HCT116 (cell line): ENCODE measurements around the gene SIGLEC7. TPM values are rescaled to one million over a fixed set of nuclear protein-coding genes. Genes with fewer than 3 reads are reported as not detected.

ENCODE experiments used
- ATAC-seq: fragments of 200-7000 bp; cut with Tn5 transposase; 2 replicates; pipeline ENCODE4 v1.9.1; 2020; ENCODE audit warnings: mild to moderate bottlenecking, moderate library complexity
- BruUV-seq: library from RNA; stranded (reverse); fragments of 400-500 nt; replicated peaks from 2 replicates; lab custom pipeline; 2021; lab: Mats Ljungman, UMichigan
- CTCF ChIA-PET: fragments of 300-600 bp; sonication (Branson Sonifier 250); formaldehyde crosslinking; loops from one replicate; lab custom pipeline; 2021; ENCODE audit warnings: antibody characterized with exemption; lab: Charles Lee
- POLR2A ChIA-PET: fragments of 300-600, 350-600 bp; sonication (Branson Sonifier 250); formaldehyde crosslinking; loops from one replicate; lab custom pipeline; 2021; ENCODE audit warnings: antibody characterized with exemption; lab: Charles Lee
- RAD21 ChIA-PET, 2 experiments: fragments of 300-600 bp; sonication (Branson Sonifier 250); formaldehyde crosslinking; loops; one replicate each; lab custom pipeline; 2023; ENCODE audit warnings: low total read pairs in 2 of 2; ENCODE audit not compliant: uncharacterized antibody in 2 of 2, unreplicated experiment in 2 of 2, low non-redundant PET in 1 of 2; lab: Charles Lee
- DNase-seq: peaks from one replicate; pipeline ENCODE4 v3.0.0-alpha.2; 2010; ENCODE audit warnings: low read depth, low spot score
- H2AFZ ChIP-seq: fragments of 200-600 bp; shearing (Covaris generic), sonication (generic); 2 replicates; pipeline ENCODE4 v1.6.1; 2017; ENCODE audit warnings: low read depth, mixed run types, mixed read lengths, antibody characterized with exemption, low read length; ENCODE audit not compliant: poor library complexity, severe bottlenecking
- H3K27ac ChIP-seq: 2 replicates; pipeline ENCODE4 v1.5.1; 2012; ENCODE audit warnings: low read depth, low read length
- H3K27me3 ChIP-seq: fragments of 200-600 bp; sonication (generic); 2 replicates; pipeline ENCODE4 v1.6.1; 2016; ENCODE audit warnings: mixed run types, low read length, mixed read lengths; ENCODE audit not compliant: insufficient read depth
- H3K36me3 ChIP-seq, 2 experiments: fragments of 200-500 bp in 1 of 2; fragments of 200-600 bp in 1 of 2; sonication (Bioruptor generic) in 1 of 2; sonication (generic) in 1 of 2; 2 replicates each; pipeline versions ENCODE4 v1.5.1 to v1.6.1; 2014 to 2016; ENCODE audit warnings: low read length in 2 of 2, inconsistent platforms in 1 of 2, mixed read lengths in 1 of 2, mixed run types in 1 of 2; ENCODE audit not compliant: insufficient read depth in 2 of 2, control insufficient read depth in 1 of 2
- H3K4me1 ChIP-seq, 2 experiments: fragments of 200-600 bp in 1 of 2; sonication (generic) in 1 of 2; 2 replicates each; pipeline versions ENCODE4 v1.5.1 to v1.6.1; 2012 to 2017; ENCODE audit warnings: low read length in 2 of 2, inconsistent platforms in 1 of 2, mild to moderate bottlenecking in 1 of 2, mixed read lengths in 1 of 2, mixed run types in 1 of 2, moderate library complexity in 1 of 2; ENCODE audit not compliant: insufficient read depth in 2 of 2, control insufficient read depth in 1 of 2
- H3K4me2 ChIP-seq: fragments of 200-600 bp; sonication (generic); 2 replicates; pipeline ENCODE4 v1.6.1; 2017; ENCODE audit warnings: mixed run types, low read length, mixed read lengths
- H3K4me3 ChIP-seq, 2 experiments: fragments of 200-600 bp in 1 of 2; sonication (generic) in 1 of 2; replicated peaks in 1 of 2; 2 replicates each; pipeline ENCODE4 v1.5.1; 2011 to 2016; ENCODE audit warnings: low read length in 2 of 2, control low read depth in 1 of 2, low read depth in 1 of 2, mild to moderate bottlenecking in 1 of 2, mixed read lengths in 1 of 2, mixed run types in 1 of 2
- H3K79me2 ChIP-seq: fragments of 200-600 bp; sonication (generic); 2 replicates; pipeline ENCODE4 v1.6.1; 2017; ENCODE audit warnings: mild to moderate bottlenecking, mixed run types, low read length, moderate library complexity, mixed read lengths; ENCODE audit not compliant: insufficient read depth
- H3K9ac ChIP-seq: fragments of 200-600 bp; sonication (generic); 2 replicates; pipeline ENCODE4 v1.6.1; 2016; ENCODE audit warnings: low read length, mixed read lengths
- H3K9me2 ChIP-seq: fragments of 200-600 bp; sonication (generic), shearing (Covaris generic); 2 replicates; pipeline ENCODE4 v1.6.1; 2017; ENCODE audit warnings: mixed run types, mild to moderate bottlenecking, moderate library complexity; ENCODE audit not compliant: insufficient read depth
- H3K9me3 ChIP-seq, 2 experiments: fragments of 200-500 bp in 1 of 2; fragments of 200-600 bp in 1 of 2; sonication (Bioruptor generic) in 1 of 2; sonication (generic) in 1 of 2; 2 replicates each; pipeline ENCODE4 v1.6.1; 2014 to 2017; ENCODE audit warnings: low read length in 2 of 2, mixed read lengths in 2 of 2, inconsistent platforms in 1 of 2, low read depth in 1 of 2, mild to moderate bottlenecking in 1 of 2, mixed run types in 1 of 2, moderate library complexity in 1 of 2; ENCODE audit not compliant: control insufficient read depth in 1 of 2, insufficient read depth in 1 of 2
- H4K20me1 ChIP-seq: fragments of 200-600 bp; sonication (generic), shearing (Covaris generic); 2 replicates; pipeline ENCODE4 v1.6.1; 2017; ENCODE audit warnings: mixed run types, mild to moderate bottlenecking, moderate library complexity; ENCODE audit not compliant: insufficient read depth
- RAD21 ChIP-seq: IDR thresholded peaks from 2 replicates; pipeline ENCODE4 v1.6.1; 2012; ENCODE audit warnings: low read depth, mild to moderate bottlenecking
- SRF ChIP-seq: IDR thresholded peaks from 2 replicates; pipeline ENCODE4 v1.6.1; 2012; ENCODE audit warnings: low read depth
- ZFX ChIP-seq: fragments of 450-650 bp; IDR thresholded peaks from 2 replicates; pipeline ENCODE4 v1.6.1; 2017
- intact Hi-C: fragments of 100-400 bp; cut with micrococcal nuclease; formaldehyde crosslinking; loops from 2 replicates; pipeline ENCODE4 v1.10.0; 2022
- total RNA-seq: library from RNA; stranded (reverse); gene quantifications from one replicate; pipeline ENCODE4 v1.2.1, GENCODE V29; 2021; ENCODE audit not compliant: unreplicated experiment
- TF ChIP-seq, protein P1 (sequence below), 3 experiments: fragments of 200-600 bp in 1 of 3; sonication (generic) in 1 of 3; IDR thresholded peaks in 2 of 3; conservative IDR thresholded peaks in 1 of 3; 2 replicates each; pipeline ENCODE4 v1.5.1; 2012 to 2017; ENCODE audit warnings: low read depth in 2 of 3, low read length in 2 of 3, antibody characterized with exemption in 1 of 3, borderline replicate concordance in 1 of 3, control low read depth in 1 of 3, mild to moderate bottlenecking in 1 of 3, mixed read lengths in 1 of 3, mixed run types in 1 of 3, moderate library complexity in 1 of 3; ENCODE audit not compliant: insufficient read depth in 1 of 3
- TF ChIP-seq, protein P2 (sequence below): IDR thresholded peaks from 2 replicates; pipeline ENCODE4 v1.6.1; 2011; ENCODE audit warnings: mild to moderate bottlenecking, low read length, moderate library complexity; ENCODE audit not compliant: insufficient replicate concordance; ENCODE audit errors: extremely low read depth

Gene SIGLEC7
- total RNA-seq, 1 experiment from 2014 or later = not detected

DNA sequence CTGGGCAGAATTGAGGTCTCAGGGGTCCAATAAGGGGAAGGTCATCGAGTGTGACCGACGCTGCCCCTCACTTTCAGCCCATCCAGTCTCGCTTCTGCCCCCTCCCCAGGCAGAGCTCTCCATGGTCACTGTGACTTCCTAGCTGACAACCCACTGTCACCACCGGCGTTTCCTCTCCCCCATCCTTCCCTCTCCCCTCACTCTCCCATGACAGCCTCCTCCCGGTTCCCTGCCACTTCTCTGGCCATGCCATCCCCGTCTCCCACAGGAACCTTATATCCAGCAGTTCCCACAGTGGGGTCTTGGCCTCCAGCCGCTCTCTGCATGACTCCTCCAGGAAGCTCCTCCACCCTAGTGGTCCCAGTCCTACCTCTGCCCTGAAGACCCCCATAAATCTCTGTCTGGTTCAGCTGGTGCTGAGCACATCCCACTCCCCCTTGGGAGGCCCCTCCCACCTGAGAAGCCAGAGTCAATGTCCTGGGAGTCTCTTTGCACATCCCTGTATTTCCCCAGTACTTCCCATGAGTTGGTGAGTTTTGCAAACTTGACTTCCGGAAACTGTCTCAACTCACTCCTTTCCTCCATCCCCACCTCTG is 58.1 kb downstream of the SIGLEC7 start:
- Histone ChIP-seq H2AFZ (no peak overlapping the region), H3K4me2 (no peak overlapping the region), H3K9ac (no peak overlapping the region), H3K9me2 (no peaks in the 10 kb centered on the region), H3K36me3 (no peaks in the 10 kb centered on the region), H3K9me3 (no peaks in the 10 kb centered on the region), H3K4me1 (peaks cover 0 to under 1% of the 10 kb centered on the region in 2 experiments; a peak in 2 of 4 replicates), H3K79me2 (no peaks in the 10 kb centered on the region), H4K20me1 (no peaks in the 10 kb centered on the region), H3K4me3 (no peak overlapping the region), H3K27me3 (no peaks in the 10 kb centered on the region), H3K27ac (no peak overlapping the region)
- POLR2A ChIA-PET = no interaction called here
- BruUV-seq = no TSS peak
- CTCF ChIA-PET = no interaction called here
- DNase-seq (no peak), ATAC-seq (no peak)
- TF ChIP-seq RAD21 = no peak
- intact Hi-C loops = no loop called here
- RAD21 ChIA-PET = no interaction called here

GRCh38 chr19:51201712-51202111 is 59.6 kb downstream of the SIGLEC7 start:
- Histone ChIP-seq H4K20me1 (no peaks in the 10 kb centered on the region), H3K27ac (no peak overlapping the region), H3K27me3 (no peaks in the 10 kb centered on the region), H2AFZ (no peak overlapping the region), H3K79me2 (no peaks in the 10 kb centered on the region), H3K9me3 (no peaks in the 10 kb centered on the region), H3K9me2 (no peaks in the 10 kb centered on the region), H3K4me1 (no peaks in the 10 kb centered on the region), H3K36me3 (no peaks in the 10 kb centered on the region), H3K4me2 (no peak overlapping the region), H3K4me3 (no peak overlapping the region), H3K9ac (no peak overlapping the region)
- ChIA-PET RAD21 (no interaction called here), POLR2A (no interaction called here), CTCF (no interaction called here)
- no peak for ATAC-seq
- no peak for DNase-seq
- intact Hi-C loops = no loop called here
- no TSS peak for BruUV-seq
- TF ChIP-seq, protein P1, sequence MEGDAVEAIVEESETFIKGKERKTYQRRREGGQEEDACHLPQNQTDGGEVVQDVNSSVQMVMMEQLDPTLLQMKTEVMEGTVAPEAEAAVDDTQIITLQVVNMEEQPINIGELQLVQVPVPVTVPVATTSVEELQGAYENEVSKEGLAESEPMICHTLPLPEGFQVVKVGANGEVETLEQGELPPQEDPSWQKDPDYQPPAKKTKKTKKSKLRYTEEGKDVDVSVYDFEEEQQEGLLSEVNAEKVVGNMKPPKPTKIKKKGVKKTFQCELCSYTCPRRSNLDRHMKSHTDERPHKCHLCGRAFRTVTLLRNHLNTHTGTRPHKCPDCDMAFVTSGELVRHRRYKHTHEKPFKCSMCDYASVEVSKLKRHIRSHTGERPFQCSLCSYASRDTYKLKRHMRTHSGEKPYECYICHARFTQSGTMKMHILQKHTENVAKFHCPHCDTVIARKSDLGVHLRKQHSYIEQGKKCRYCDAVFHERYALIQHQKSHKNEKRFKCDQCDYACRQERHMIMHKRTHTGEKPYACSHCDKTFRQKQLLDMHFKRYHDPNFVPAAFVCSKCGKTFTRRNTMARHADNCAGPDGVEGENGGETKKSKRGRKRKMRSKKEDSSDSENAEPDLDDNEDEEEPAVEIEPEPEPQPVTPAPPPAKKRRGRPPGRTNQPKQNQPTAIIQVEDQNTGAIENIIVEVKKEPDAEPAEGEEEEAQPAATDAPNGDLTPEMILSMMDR (IDR thresholded peaks at IDR 0.05 in 2 of 3, conservative IDR thresholded peaks at IDR 0.05 in 1 of 3; ENCODE audit: borderline replicate concordance in 1 of 3, insufficient read depth in 1 of 3, low read depth in 2 of 3, low read length in 2 of 3) = no peak
- TF ChIP-seq, protein P2, sequence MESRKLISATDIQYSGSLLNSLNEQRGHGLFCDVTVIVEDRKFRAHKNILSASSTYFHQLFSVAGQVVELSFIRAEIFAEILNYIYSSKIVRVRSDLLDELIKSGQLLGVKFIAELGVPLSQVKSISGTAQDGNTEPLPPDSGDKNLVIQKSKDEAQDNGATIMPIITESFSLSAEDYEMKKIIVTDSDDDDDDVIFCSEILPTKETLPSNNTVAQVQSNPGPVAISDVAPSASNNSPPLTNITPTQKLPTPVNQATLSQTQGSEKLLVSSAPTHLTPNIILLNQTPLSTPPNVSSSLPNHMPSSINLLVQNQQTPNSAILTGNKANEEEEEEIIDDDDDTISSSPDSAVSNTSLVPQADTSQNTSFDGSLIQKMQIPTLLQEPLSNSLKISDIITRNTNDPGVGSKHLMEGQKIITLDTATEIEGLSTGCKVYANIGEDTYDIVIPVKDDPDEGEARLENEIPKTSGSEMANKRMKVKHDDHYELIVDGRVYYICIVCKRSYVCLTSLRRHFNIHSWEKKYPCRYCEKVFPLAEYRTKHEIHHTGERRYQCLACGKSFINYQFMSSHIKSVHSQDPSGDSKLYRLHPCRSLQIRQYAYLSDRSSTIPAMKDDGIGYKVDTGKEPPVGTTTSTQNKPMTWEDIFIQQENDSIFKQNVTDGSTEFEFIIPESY = no peak
- no peak for TF ChIP-seq SRF
- no peak for TF ChIP-seq ZFX

Other genes with a start within 250 kb of the SIGLEC7 start
- 0.84 TPM for gene KLK4, start 230.9 kb upstream of the SIGLEC7 start, total RNA-seq
- 1.2 TPM for gene KLK5, start 189.3 kb upstream of the SIGLEC7 start, total RNA-seq
- gene KLK6, start 172.7 kb upstream of the SIGLEC7 start, total RNA-seq = 40.5 TPM
- 30.5 TPM for gene KLK7, start 158.4 kb upstream of the SIGLEC7 start, total RNA-seq
- gene KLK8, start 140.7 kb upstream of the SIGLEC7 start, total RNA-seq = 92.8 TPM
- 33.6 TPM for gene KLK10, start 122.6 kb upstream of the SIGLEC7 start, total RNA-seq
- not detected for gene KLK11, start 115.7 kb upstream of the SIGLEC7 start, total RNA-seq
- not detected for gene KLK12, start 107.3 kb upstream of the SIGLEC7 start, total RNA-seq
- gene KLK13, start 77.2 kb upstream of the SIGLEC7 start, total RNA-seq = 3.2 TPM
- 0.76 TPM for gene KLK14, start 59.4 kb upstream of the SIGLEC7 start, total RNA-seq
- gene CTU1, start 33.9 kb upstream of the SIGLEC7 start, total RNA-seq = 14.0 TPM
- gene SIGLEC9, start 17.4 kb upstream of the SIGLEC7 start, total RNA-seq = not detected
- gene CD33, start 82.8 kb downstream of the SIGLEC7 start, total RNA-seq = 3.1 TPM
- gene SIGLECL1, start 108.8 kb downstream of the SIGLEC7 start, total RNA-seq = not detected
- not detected for gene IGLON5, start 169.3 kb downstream of the SIGLEC7 start, total RNA-seq
- 4.6 TPM for gene VSIG10L, start 199.8 kb downstream of the SIGLEC7 start, total RNA-seq
- 140 TPM for gene ETFB, start 224.1 kb downstream of the SIGLEC7 start, total RNA-seq
- gene CLDND2, start 226.7 kb downstream of the SIGLEC7 start, total RNA-seq = 1.8 TPM
- not detected for gene NKG7, start 230.4 kb downstream of the SIGLEC7 start, total RNA-seq
- gene LIM2, start 245.7 kb downstream of the SIGLEC7 start, total RNA-seq = not detected
- gene C19orf84, start 248.3 kb downstream of the SIGLEC7 start, total RNA-seq = not detected